H1 (cell line): ENCODE results near the gene RND2. TPM values are rescaled to one million over a fixed set of nuclear protein-coding genes. Genes with fewer than 3 reads are reported as not detected.
A peak's percentile ranks its signal among the peaks of the same experiment; 100 is the strongest.

Source experiments
- CTCF ChIA-PET: fragments of 300-600 bp; sonication (Branson Sonifier 250); formaldehyde crosslinking; loops from one replicate; lab custom pipeline; 2021; ENCODE audit not compliant: partially characterized antibody; lab: Charles Lee
- POLR2A ChIA-PET: fragments of 300-600 bp; sonication (Branson Sonifier 250); formaldehyde crosslinking; loops from one replicate; lab custom pipeline; 2021; ENCODE audit warnings: inconsistent platforms; ENCODE audit not compliant: partially characterized antibody; lab: Charles Lee
- DNase-seq, 2 experiments: peaks; one replicate each; pipeline versions ENCODE4 v3.0.0 to v3.0.0-alpha.2; 2010 to 2022; ENCODE audit warnings: low spot score in 2 of 2, low read depth in 1 of 2, mixed read lengths in 1 of 2
- FAIRE-seq: peaks from 2 replicates; lab custom pipeline; 2011; peaks lifted over from hg19 to GRCh38; lab: Jason Lieb, UNC
- H2AFZ ChIP-seq: 2 replicates; pipeline ENCODE4 v1.8.1; 2012; ENCODE audit warnings: low read length, inconsistent platforms
- H2AK5ac ChIP-seq: 2 replicates; pipeline ENCODE4 v1.6.1; 2013; ENCODE audit warnings: low read depth, low read length
- H2BK120ac ChIP-seq: replicated peaks from 2 replicates; pipeline ENCODE3; 2013; ENCODE audit warnings: low read depth, low read length, inconsistent platforms
- H2BK12ac ChIP-seq: 2 replicates; pipeline ENCODE4 v1.6.1; 2013; ENCODE audit warnings: low read depth, low read length
- H2BK15ac ChIP-seq: 2 replicates; pipeline ENCODE4 v1.6.1; 2013; ENCODE audit warnings: low read length
- H2BK20ac ChIP-seq: 2 replicates; pipeline ENCODE4 v1.6.1; 2013; ENCODE audit warnings: low read length
- H2BK5ac ChIP-seq: 2 replicates; pipeline ENCODE4 v1.6.1; 2013; ENCODE audit warnings: low read depth, low read length
- H3K14ac ChIP-seq: 2 replicates; pipeline ENCODE4 v1.6.1; 2013; ENCODE audit warnings: inconsistent platforms; ENCODE audit not compliant: insufficient read length
- H3K18ac ChIP-seq: 2 replicates; pipeline ENCODE4 v1.6.1; 2013; ENCODE audit warnings: low read length; ENCODE audit errors: extremely low read depth
- H3K23ac ChIP-seq: 2 replicates; pipeline ENCODE4 v1.6.1; 2013; ENCODE audit warnings: inconsistent platforms; ENCODE audit not compliant: insufficient read length
- H3K23me2 ChIP-seq: 2 replicates; pipeline ENCODE4 v1.6.1; 2013; ENCODE audit warnings: low read depth, low read length
- H3K27ac ChIP-seq: 2 replicates; pipeline ENCODE4 v1.6.1; 2011; ENCODE audit warnings: low read depth, low read length, inconsistent platforms
- H3K27me3 ChIP-seq, 4 experiments: replicated peaks in 1 of 4; 1 replicate in 1 of 4; 2 replicates in 3 of 4; pipeline versions ENCODE4 v1.6.1 to v1.8.1; 2011 to 2013; ENCODE audit warnings: low read length in 3 of 4, mild to moderate bottlenecking in 3 of 4, inconsistent platforms in 2 of 4, mixed read lengths in 2 of 4, moderate library complexity in 1 of 4; ENCODE audit not compliant: control insufficient read depth in 3 of 4, insufficient read depth in 3 of 4; ENCODE audit errors: extremely low read depth in 1 of 4
- H3K36me3 ChIP-seq, 4 experiments: 2 replicates each; pipeline versions ENCODE4 v1.6.1 to v1.8.1; 2011 to 2013; ENCODE audit warnings: mild to moderate bottlenecking in 4 of 4, low read length in 3 of 4, moderate library complexity in 2 of 4, control low read depth in 1 of 4, inconsistent platforms in 1 of 4; ENCODE audit not compliant: insufficient read depth in 4 of 4, control insufficient read depth in 2 of 4
- H3K4ac ChIP-seq: replicated peaks from 2 replicates; pipeline ENCODE3; 2013; ENCODE audit warnings: low read length, low read depth, mixed read lengths, inconsistent platforms; ENCODE audit not compliant: insufficient read length
- H3K4me1 ChIP-seq, 4 experiments: replicated peaks in 1 of 4; 1 replicate in 1 of 4; 2 replicates in 3 of 4; pipeline versions ENCODE4 v1.6.1 to v1.8.1; 2011 to 2013; ENCODE audit warnings: low read length in 3 of 4, inconsistent platforms in 2 of 4, mixed read lengths in 1 of 4; ENCODE audit not compliant: insufficient read depth in 4 of 4, control insufficient read depth in 3 of 4
- H3K4me2 ChIP-seq, 2 experiments: 2 replicates each; pipeline versions ENCODE4 v1.6.1 to v1.8.1; 2011 to 2013; ENCODE audit warnings: low read depth in 2 of 2, low read length in 2 of 2, control low read depth in 1 of 2, inconsistent platforms in 1 of 2, mild to moderate bottlenecking in 1 of 2; ENCODE audit not compliant: insufficient read depth in 1 of 2
- H3K4me3 ChIP-seq, 4 experiments: fragments of 200-600, 300-600 bp in 1 of 4; sonication (generic), shearing (Covaris generic), sonication (Bioruptor Twin) in 1 of 4; 2 replicates each; pipeline versions ENCODE4 v1.5.1 to v1.8.1; 2011 to 2016; ENCODE audit warnings: low read length in 4 of 4, low read depth in 3 of 4, control low read depth in 2 of 4, inconsistent platforms in 2 of 4, mild to moderate bottlenecking in 2 of 4, mixed read lengths in 1 of 4, moderate library complexity in 1 of 4; ENCODE audit not compliant: insufficient read depth in 2 of 4; ENCODE audit errors: extremely low read depth in 1 of 4
- H3K56ac ChIP-seq: replicated peaks from 2 replicates; pipeline ENCODE3; 2013; ENCODE audit warnings: low read depth, mild to moderate bottlenecking, mixed read lengths, low read length, inconsistent platforms; ENCODE audit not compliant: insufficient read length
- H3K79me1 ChIP-seq: 2 replicates; pipeline ENCODE4 v1.6.1; 2013; ENCODE audit warnings: low read depth, low read length, control low read depth
- H3K79me2 ChIP-seq, 2 experiments: 2 replicates each; pipeline versions ENCODE4 v1.6.1 to v1.8.1; 2012 to 2013; ENCODE audit warnings: low read length in 2 of 2, mild to moderate bottlenecking in 2 of 2, inconsistent platforms in 1 of 2; ENCODE audit not compliant: insufficient read depth in 2 of 2, control insufficient read depth in 1 of 2
- H3K9ac ChIP-seq, 4 experiments: replicated peaks in 1 of 4; 1 replicate in 1 of 4; 2 replicates in 3 of 4; pipeline versions ENCODE4 v1.6.1 to v1.8.1; 2011 to 2013; ENCODE audit warnings: low read depth in 3 of 4, low read length in 3 of 4, control low read depth in 2 of 4, mild to moderate bottlenecking in 2 of 4, moderate library complexity in 2 of 4, inconsistent platforms in 1 of 4; ENCODE audit errors: extremely low read depth in 1 of 4
- H3K9me3 ChIP-seq, 2 experiments: 2 replicates each; pipeline versions ENCODE4 v1.6.1 to v1.8.1; 2012 to 2013; ENCODE audit warnings: mild to moderate bottlenecking in 2 of 2, moderate library complexity in 2 of 2, control low read depth in 1 of 2, inconsistent platforms in 1 of 2, low read depth in 1 of 2, low read length in 1 of 2, mixed read lengths in 1 of 2; ENCODE audit not compliant: insufficient read depth in 2 of 2
- H4K20me1 ChIP-seq, 2 experiments: replicated peaks in 1 of 2; 2 replicates each; pipeline versions ENCODE3 to v1.8.1; 2011 to 2013; ENCODE audit warnings: inconsistent platforms in 2 of 2, low read length in 2 of 2, mild to moderate bottlenecking in 1 of 2; ENCODE audit not compliant: insufficient read depth in 2 of 2, control insufficient read depth in 1 of 2
- H4K5ac ChIP-seq: 2 replicates; pipeline ENCODE4 v1.6.1; 2013; ENCODE audit warnings: low read length, low read depth, mixed read lengths, inconsistent platforms; ENCODE audit not compliant: insufficient read length
- H4K8ac ChIP-seq: 2 replicates; pipeline ENCODE4 v1.8.0; 2013; ENCODE audit warnings: mild to moderate bottlenecking, moderate library complexity, low read length, inconsistent platforms; ENCODE audit not compliant: insufficient read depth; ENCODE audit errors: extremely low read depth
- H4K91ac ChIP-seq: replicated peaks from 2 replicates; pipeline ENCODE3; 2013; ENCODE audit warnings: low read length, mixed read lengths, inconsistent platforms; ENCODE audit not compliant: insufficient read length
- KDM1A ChIP-seq: fragments of 200-600, 300-600 bp; sonication (generic); IDR thresholded peaks from 2 replicates; pipeline ENCODE4 v1.7.1; 2016; ENCODE audit warnings: mild to moderate bottlenecking, low read length, borderline replicate concordance
- KDM5A ChIP-seq: fragments of 200-600 bp; IDR thresholded peaks from 2 replicates; pipeline ENCODE4 v1.7.1; 2012; ENCODE audit warnings: mild to moderate bottlenecking, low read length, inconsistent platforms, mixed read lengths
- POLR2AphosphoS5 ChIP-seq: IDR thresholded peaks from 2 replicates; pipeline ENCODE4 v1.6.1; 2011; ENCODE audit warnings: low read depth, low read length
- RAD21 ChIP-seq, 2 experiments: IDR thresholded peaks in 1 of 2; conservative IDR thresholded peaks in 1 of 2; 2 replicates each; pipeline ENCODE4 v1.6.1; 2011; ENCODE audit warnings: low read depth in 2 of 2, low read length in 2 of 2, improper control_type of control experiment in 1 of 2, inconsistent platforms in 1 of 2, mild to moderate bottlenecking in 1 of 2, moderate library complexity in 1 of 2
- TBP ChIP-seq: IDR thresholded peaks from 2 replicates; pipeline ENCODE4 v1.6.1; 2011; ENCODE audit warnings: low read depth, low read length, improper control_type of control experiment
- TEAD4 ChIP-seq: IDR thresholded peaks from 2 replicates; pipeline ENCODE4 v1.6.1; 2012; ENCODE audit warnings: low read depth, low read length, inconsistent platforms, mixed read lengths
- WGBS, 2 experiments: shearing (Covaris generic) in 1 of 2; methylation state at CpG; one replicate each; pipeline versions ENCODE4 v1.1.6 to v1.1.7; 2013 to 2015; ENCODE audit warnings: low lambda C conversion rate in 2 of 2, mixed read lengths in 2 of 2, inconsistent platforms in 1 of 2, low coverage in 1 of 2, missing lambda C conversion rate in 1 of 2; ENCODE audit not compliant: insufficient replicate concordance in 2 of 2, insufficient coverage in 1 of 2, insufficient read length in 1 of 2; ENCODE audit errors: extremely low coverage in 1 of 2, missing lambda C conversion rate in 1 of 2; 5-methylcytosine and 5-hydroxymethylcytosine counted together
- polyA plus RNA-seq, 7 experiments: library from polyadenylated mRNA; depleted of rRNA in 3 of 7; stranded (reverse) in 5 of 7; unstranded in 2 of 7; fragments of >200 nt in 5 of 7; fragments of 200-250 nt in 2 of 7; gene quantifications; 1 replicate in 5 of 7; 2 replicates in 1 of 7; 4 replicates in 1 of 7; pipeline versions ENCODE4 v1.2.1 to v1.2.3, GENCODE V29; 2011 to 2013; ENCODE audit warnings: missing spikeins in 2 of 7, mixed read lengths in 2 of 7
- total RNA-seq: library from RNA; stranded (reverse); fragmentation: NEBNext Ultra II Directional; extraction: Animal tissue kit (Norgen Biotek cat#: 25700); gene quantifications from 2 replicates; pipeline ENCODE4 v1.2.1, GENCODE V29; 2021
- TF ChIP-seq, protein P1 (sequence below): IDR thresholded peaks from 2 replicates; pipeline ENCODE4 v1.6.1; 2012; ENCODE audit warnings: inconsistent platforms

RND2 gene
- total and polyA plus RNA-seq, 2 of the 8 experiments (the other 6 are each of a cell fraction or from before 2014, with no cell fraction given) = 51.3 to 61.4 TPM

DNA sequence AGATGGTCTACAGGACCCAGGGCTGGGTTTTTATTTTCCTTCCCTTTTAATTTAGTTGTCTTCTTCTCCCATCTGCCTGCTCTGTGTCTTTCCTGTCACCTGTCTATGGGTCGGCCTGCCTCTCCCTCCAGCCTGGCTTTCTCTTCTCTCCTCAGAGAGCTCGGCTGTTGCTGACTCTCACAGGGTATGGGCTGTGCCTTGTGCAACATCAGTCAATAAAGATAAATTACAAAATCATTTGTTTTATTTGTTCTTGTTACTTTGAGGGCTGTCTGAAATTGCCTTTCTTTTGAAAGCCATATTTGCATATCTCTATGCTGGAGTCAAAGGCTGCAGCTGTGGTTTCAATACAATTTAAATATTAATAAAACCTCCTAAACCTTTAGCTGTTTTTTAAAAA is 15.6 kb downstream of the RND2 start:
- H2BK120ac ChIP-seq = no peak overlapping the region
- peaks cover 2% of the 10 kb centered on the region; the same call in 1 of the 2 replicates for H3K23me2 ChIP-seq
- H3K14ac ChIP-seq = no peak overlapping the region
- H3K4me1 ChIP-seq = peaks cover 1 to 38% (median 28%) of the 10 kb centered on the region in 4 experiments
- no peak overlapping the region for H3K4me3 ChIP-seq
- no peaks in the 10 kb centered on the region for H3K79me1 ChIP-seq
- ChIA-PET CTCF (interaction anchor here (0.6 to 3.7 kb wide), 4 partner anchors 12 to 824 kb away, joined by 3 to 18 read pairs (median 5); no protein-coding TSS in a partner anchor), POLR2A (interaction anchor here (0.8 to 5.6 kb wide), 5 partner anchors 10 to 275 kb away, joined by 3 to 61 read pairs (median 5); partner anchors contain the start of genes RND2 and VAT1)
- peak overlapping the region; percentile 17 for H4K91ac ChIP-seq
- H3K18ac ChIP-seq = peak overlapping the region; percentile 63; the same call in 1 of the 2 replicates
- H2BK12ac ChIP-seq = 0 out of 2 replicates have a peak overlapping the region, but pooled peaks have one; percentile 3
- no peaks in the 10 kb centered on the region for H3K27me3 ChIP-seq
- no peaks in the 10 kb centered on the region for H3K9me3 ChIP-seq
- H2BK5ac ChIP-seq = peak overlapping the region; percentile 27; the same call in 1 of the 2 replicates
- 0 out of 2 replicates have a peak overlapping the region, but pooled peaks have one; percentile 29 for H2BK20ac ChIP-seq
- no peaks in the 10 kb centered on the region; a peak in 1 of 8 replicates for H3K36me3 ChIP-seq
- no peak overlapping the region for H2AFZ ChIP-seq
- H3K56ac ChIP-seq = no peak overlapping the region
- DNase-seq (no peak), FAIRE-seq (no peak)
- H3K4me2 ChIP-seq = peak overlapping the region; percentile 8; a peak in 2 of 4 replicates
- H3K27ac ChIP-seq = peak overlapping the region; percentile 35
- no peak overlapping the region for H3K4ac ChIP-seq
- no peak overlapping the region for H2BK15ac ChIP-seq
- no peaks in the 10 kb centered on the region for H4K20me1 ChIP-seq
- no peak overlapping the region for H3K9ac ChIP-seq
- H2AK5ac ChIP-seq = no peak overlapping the region; the same call in 1 of the 2 replicates
- no peak overlapping the region for H4K8ac ChIP-seq
- 78% methylated on average over 2 of the region's 2 CpGs; no CpG with 5 or more reads in 1 of the 2 experiments for WGBS, 2 experiments
- H4K5ac ChIP-seq = no peak overlapping the region
- H3K79me2 ChIP-seq = no peaks in the 10 kb centered on the region
- H3K23ac ChIP-seq = no peak overlapping the region
- TF ChIP-seq, protein P1, sequence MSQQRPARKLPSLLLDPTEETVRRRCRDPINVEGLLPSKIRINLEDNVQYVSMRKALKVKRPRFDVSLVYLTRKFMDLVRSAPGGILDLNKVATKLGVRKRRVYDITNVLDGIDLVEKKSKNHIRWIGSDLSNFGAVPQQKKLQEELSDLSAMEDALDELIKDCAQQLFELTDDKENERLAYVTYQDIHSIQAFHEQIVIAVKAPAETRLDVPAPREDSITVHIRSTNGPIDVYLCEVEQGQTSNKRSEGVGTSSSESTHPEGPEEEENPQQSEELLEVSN = no peak
- TF ChIP-seq RAD21 (IDR thresholded peaks at IDR 0.05 in 1 of 2, conservative IDR thresholded peaks at IDR 0.05 in 1 of 2; ENCODE audit: low read depth in 2 of 2, low read length in 2 of 2) (no peak), TBP (no peak), POLR2AphosphoS5 (no peak), TEAD4 (no peak), KDM1A (no peak), KDM5A (no peak)
